Measurements from ENCODE around the gene ATP11A. TPM values are rescaled to one million over a fixed set of nuclear protein-coding genes. Genes with fewer than 3 reads are reported as not detected.

The ATP11A gene
- total and polyA plus RNA-seq, 2 experiments from 2014 or later: 12.3 to 52.6 TPM

GRCh38 chr13:112727581-112727980 lies 37.7 kb downstream of the ATP11A start (continued):
- TF ChIP-seq, protein P1, sequence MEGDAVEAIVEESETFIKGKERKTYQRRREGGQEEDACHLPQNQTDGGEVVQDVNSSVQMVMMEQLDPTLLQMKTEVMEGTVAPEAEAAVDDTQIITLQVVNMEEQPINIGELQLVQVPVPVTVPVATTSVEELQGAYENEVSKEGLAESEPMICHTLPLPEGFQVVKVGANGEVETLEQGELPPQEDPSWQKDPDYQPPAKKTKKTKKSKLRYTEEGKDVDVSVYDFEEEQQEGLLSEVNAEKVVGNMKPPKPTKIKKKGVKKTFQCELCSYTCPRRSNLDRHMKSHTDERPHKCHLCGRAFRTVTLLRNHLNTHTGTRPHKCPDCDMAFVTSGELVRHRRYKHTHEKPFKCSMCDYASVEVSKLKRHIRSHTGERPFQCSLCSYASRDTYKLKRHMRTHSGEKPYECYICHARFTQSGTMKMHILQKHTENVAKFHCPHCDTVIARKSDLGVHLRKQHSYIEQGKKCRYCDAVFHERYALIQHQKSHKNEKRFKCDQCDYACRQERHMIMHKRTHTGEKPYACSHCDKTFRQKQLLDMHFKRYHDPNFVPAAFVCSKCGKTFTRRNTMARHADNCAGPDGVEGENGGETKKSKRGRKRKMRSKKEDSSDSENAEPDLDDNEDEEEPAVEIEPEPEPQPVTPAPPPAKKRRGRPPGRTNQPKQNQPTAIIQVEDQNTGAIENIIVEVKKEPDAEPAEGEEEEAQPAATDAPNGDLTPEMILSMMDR (conservative IDR thresholded peaks at IDR 0.05; ENCODE audit: low read depth in 2 of 2): no peak
- TF ChIP-seq CREB1 (CRISPR knock-in tag; IDR thresholded peaks at IDR 0.05; ENCODE audit: low read depth): no peak
- no peak for TF ChIP-seq STAT1 (IDR thresholded peaks at IDR 0.05; ENCODE audit: unreplicated experiment)
- no peak for TF ChIP-seq JUNB (IDR thresholded peaks at IDR 0.05; ENCODE audit: unreplicated experiment)
- no peak for TF ChIP-seq POLR2AphosphoS5 (IDR thresholded peaks at IDR 0.05; ENCODE audit: low read depth)
- no peak for TF ChIP-seq EZH2phosphoT487 (IDR thresholded peaks at IDR 0.05; ENCODE audit: unreplicated experiment)
- TF ChIP-seq REST (IDR thresholded peaks at IDR 0.05; ENCODE audit: unreplicated experiment): no peak
- TF ChIP-seq ETS1 (IDR thresholded peaks at IDR 0.05): no peak
- no peak for TF ChIP-seq EZH2 (IDR thresholded peaks at IDR 0.05; ENCODE audit: low read depth, unreplicated experiment)

- no peak overlapping the region for H3K4me2 ChIP-seq
- no peak overlapping the region for H3K4me3 ChIP-seq
- Mint-ChIP-seq H3K27me3 (ENCODE audit: insufficient read depth, low read depth, poor library complexity) (peaks cover 15% of the 10 kb centered on the region), H3K36me3 (ENCODE audit: low read depth) (peaks cover 9% of the 10 kb centered on the region; the same call in 2 of the 3 replicates), H3K4me1 (peaks cover 76% of the 10 kb centered on the region), H3K27ac (peak overlapping the region; percentile 79), H3K9me3 (peaks cover 2% of the 10 kb centered on the region; the same call in 1 of the 3 replicates), H3K4me3 (no peak overlapping the region)
- H4K20me1 ChIP-seq (replicated peaks; ENCODE audit: insufficient read depth): no peaks in the 10 kb centered on the region
- H3K27ac ChIP-seq (ENCODE audit: low read depth): no peak overlapping the region
- H3K27me3 ChIP-seq (ENCODE audit: insufficient read depth): no peaks in the 10 kb centered on the region
- no peaks in the 10 kb centered on the region for H3K9me2 ChIP-seq (ENCODE audit: insufficient read depth)
- ATAC-seq (no peak), DNase-seq (ENCODE audit: low spot score) (no peak)
- H2AFZ ChIP-seq: no peak overlapping the region
- no peaks in the 10 kb centered on the region for H3K36me3 ChIP-seq (ENCODE audit: insufficient read depth)
- peaks cover 50% of the 10 kb centered on the region for H3K4me1 ChIP-seq (ENCODE audit: insufficient read depth)
- peaks cover 14% of the 10 kb centered on the region; the same call in 1 of the 2 replicates for H3F3A ChIP-seq (replicated peaks; ENCODE audit: low read depth)
- H3K79me2 ChIP-seq (replicated peaks; ENCODE audit: insufficient read depth): peaks cover 84% of the 10 kb centered on the region
- TF ChIP-seq, protein P2, sequence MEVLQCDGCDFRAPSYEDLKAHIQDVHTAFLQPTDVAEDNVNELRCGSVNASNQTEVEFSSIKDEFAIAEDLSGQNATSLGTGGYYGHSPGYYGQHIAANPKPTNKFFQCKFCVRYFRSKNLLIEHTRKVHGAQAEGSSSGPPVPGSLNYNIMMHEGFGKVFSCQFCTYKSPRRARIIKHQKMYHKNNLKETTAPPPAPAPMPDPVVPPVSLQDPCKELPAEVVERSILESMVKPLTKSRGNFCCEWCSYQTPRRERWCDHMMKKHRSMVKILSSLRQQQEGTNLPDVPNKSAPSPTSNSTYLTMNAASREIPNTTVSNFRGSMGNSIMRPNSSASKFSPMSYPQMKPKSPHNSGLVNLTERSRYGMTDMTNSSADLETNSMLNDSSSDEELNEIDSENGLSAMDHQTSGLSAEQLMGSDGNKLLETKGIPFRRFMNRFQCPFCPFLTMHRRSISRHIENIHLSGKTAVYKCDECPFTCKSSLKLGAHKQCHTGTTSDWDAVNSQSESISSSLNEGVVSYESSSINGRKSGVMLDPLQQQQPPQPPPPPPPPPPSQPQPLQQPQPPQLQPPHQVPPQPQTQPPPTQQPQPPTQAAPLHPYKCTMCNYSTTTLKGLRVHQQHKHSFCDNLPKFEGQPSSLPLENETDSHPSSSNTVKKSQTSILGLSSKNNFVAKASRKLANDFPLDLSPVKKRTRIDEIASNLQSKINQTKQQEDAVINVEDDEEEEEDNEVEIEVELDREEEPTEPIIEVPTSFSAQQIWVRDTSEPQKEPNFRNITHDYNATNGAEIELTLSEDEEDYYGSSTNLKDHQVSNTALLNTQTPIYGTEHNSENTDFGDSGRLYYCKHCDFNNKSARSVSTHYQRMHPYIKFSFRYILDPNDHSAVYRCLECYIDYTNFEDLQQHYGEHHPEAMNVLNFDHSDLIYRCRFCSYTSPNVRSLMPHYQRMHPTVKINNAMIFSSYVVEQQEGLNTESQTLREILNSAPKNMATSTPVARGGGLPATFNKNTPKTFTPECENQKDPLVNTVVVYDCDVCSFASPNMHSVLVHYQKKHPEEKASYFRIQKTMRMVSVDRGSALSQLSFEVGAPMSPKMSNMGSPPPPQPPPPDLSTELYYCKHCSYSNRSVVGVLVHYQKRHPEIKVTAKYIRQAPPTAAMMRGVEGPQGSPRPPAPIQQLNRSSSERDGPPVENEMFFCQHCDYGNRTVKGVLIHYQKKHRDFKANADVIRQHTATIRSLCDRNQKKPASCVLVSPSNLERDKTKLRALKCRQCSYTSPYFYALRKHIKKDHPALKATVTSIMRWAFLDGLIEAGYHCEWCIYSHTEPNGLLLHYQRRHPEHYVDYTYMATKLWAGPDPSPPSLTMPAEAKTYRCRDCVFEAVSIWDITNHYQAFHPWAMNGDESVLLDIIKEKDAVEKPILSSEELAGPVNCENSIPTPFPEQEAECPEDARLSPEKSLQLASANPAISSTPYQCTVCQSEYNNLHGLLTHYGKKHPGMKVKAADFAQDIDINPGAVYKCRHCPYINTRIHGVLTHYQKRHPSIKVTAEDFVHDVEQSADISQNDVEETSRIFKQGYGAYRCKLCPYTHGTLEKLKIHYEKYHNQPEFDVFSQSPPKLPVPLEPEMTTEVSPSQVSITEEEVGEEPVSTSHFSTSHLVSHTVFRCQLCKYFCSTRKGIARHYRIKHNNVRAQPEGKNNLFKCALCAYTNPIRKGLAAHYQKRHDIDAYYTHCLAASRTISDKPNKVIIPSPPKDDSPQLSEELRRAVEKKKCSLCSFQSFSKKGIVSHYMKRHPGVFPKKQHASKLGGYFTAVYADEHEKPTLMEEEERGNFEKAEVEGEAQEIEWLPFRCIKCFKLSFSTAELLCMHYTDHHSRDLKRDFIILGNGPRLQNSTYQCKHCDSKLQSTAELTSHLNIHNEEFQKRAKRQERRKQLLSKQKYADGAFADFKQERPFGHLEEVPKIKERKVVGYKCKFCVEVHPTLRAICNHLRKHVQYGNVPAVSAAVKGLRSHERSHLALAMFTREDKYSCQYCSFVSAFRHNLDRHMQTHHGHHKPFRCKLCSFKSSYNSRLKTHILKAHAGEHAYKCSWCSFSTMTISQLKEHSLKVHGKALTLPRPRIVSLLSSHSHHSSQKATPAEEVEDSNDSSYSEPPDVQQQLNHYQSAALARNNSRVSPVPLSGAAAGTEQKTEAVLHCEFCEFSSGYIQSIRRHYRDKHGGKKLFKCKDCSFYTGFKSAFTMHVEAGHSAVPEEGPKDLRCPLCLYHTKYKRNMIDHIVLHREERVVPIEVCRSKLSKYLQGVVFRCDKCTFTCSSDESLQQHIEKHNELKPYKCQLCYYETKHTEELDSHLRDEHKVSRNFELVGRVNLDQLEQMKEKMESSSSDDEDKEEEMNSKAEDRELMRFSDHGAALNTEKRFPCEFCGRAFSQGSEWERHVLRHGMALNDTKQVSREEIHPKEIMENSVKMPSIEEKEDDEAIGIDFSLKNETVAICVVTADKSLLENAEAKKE (CRISPR knock-in tag; IDR thresholded peaks at IDR 0.05): no peak
- TF ChIP-seq ZNF331 (CRISPR knock-in tag; IDR thresholded peaks at IDR 0.05; ENCODE audit: low read depth) (no peak), NANOG (IDR thresholded peaks at IDR 0.05; ENCODE audit: borderline replicate concordance) (no peak)
Observed at GRCh38 chr13:112728375-112729126, 38.7 kb downstream of the ATP11A start.

All from GM23338 (cell line).